ENCODE results near the gene OGT.

The OGT gene

GRCh38 chrX:71542411-71542810 is 9.5 kb downstream of the OGT start:
- Mint-ChIP-seq H3K27me3 (ENCODE audit: low read depth, poor library complexity) (no peaks in the 10 kb centered on the region), H3K36me3 (ENCODE audit: low read depth) (peaks cover 23% of the 10 kb centered on the region), H3K27ac (no peak overlapping the region), H3K4me1 (no peaks in the 10 kb centered on the region), H3K9me3 (peaks cover 25% of the 10 kb centered on the region), H3K4me3 (no peak overlapping the region)
- no peak for TF ChIP-seq CTCF (IDR thresholded peaks at IDR 0.05)
- DNase-seq = no peak

GRCh38 chrX:71542825-71543224 is 9.9 kb downstream of the OGT start:
- DNase-seq = no peak
- TF ChIP-seq CTCF (IDR thresholded peaks at IDR 0.05) = no peak
- peaks cover 21% of the 10 kb centered on the region for H3K36me3 Mint-ChIP-seq (ENCODE audit: low read depth)
- H3K9me3 Mint-ChIP-seq = peaks cover 24% of the 10 kb centered on the region
- H3K4me1 Mint-ChIP-seq = no peaks in the 10 kb centered on the region
- no peak overlapping the region for H3K27ac Mint-ChIP-seq
- H3K4me3 Mint-ChIP-seq = no peak overlapping the region
- no peaks in the 10 kb centered on the region for H3K27me3 Mint-ChIP-seq (ENCODE audit: low read depth, poor library complexity)

- Mint-ChIP-seq H3K27ac (peak overlapping the region; percentile 75), H3K4me3 (no peak overlapping the region), H3K36me3 (ENCODE audit: low read depth) (peaks cover 25% of the 10 kb centered on the region), H3K4me1 (no peaks in the 10 kb centered on the region), H3K9me3 (peaks cover 28% of the 10 kb centered on the region), H3K27me3 (ENCODE audit: low read depth, poor library complexity) (no peaks in the 10 kb centered on the region)
- DNase-seq = no peak
- TF ChIP-seq CTCF (IDR thresholded peaks at IDR 0.05) = no peak
These were observed 10.4 kb downstream of the OGT start for GRCh38 chrX:71543316-71543715.

- DNase-seq = no peak
- Mint-ChIP-seq H3K27ac (no peak overlapping the region), H3K27me3 (ENCODE audit: low read depth, poor library complexity) (no peaks in the 10 kb centered on the region), H3K4me3 (no peak overlapping the region), H3K9me3 (peaks cover 26% of the 10 kb centered on the region), H3K36me3 (ENCODE audit: low read depth) (peaks cover 31% of the 10 kb centered on the region), H3K4me1 (no peaks in the 10 kb centered on the region)
- no peak for TF ChIP-seq CTCF (IDR thresholded peaks at IDR 0.05)
These were observed 12.5 kb downstream of the OGT start for GRCh38 chrX:71545364-71545763.

- no peak for TF ChIP-seq CTCF (IDR thresholded peaks at IDR 0.05)
- peaks cover 30% of the 10 kb centered on the region for H3K9me3 Mint-ChIP-seq
- no peak for DNase-seq
- H3K27me3 Mint-ChIP-seq (ENCODE audit: low read depth, poor library complexity) = no peaks in the 10 kb centered on the region
- H3K27ac Mint-ChIP-seq = no peak overlapping the region
- H3K36me3 Mint-ChIP-seq (ENCODE audit: low read depth) = peaks cover 40% of the 10 kb centered on the region
- H3K4me3 Mint-ChIP-seq = no peak overlapping the region
- no peaks in the 10 kb centered on the region for H3K4me1 Mint-ChIP-seq
These were observed 14.0 kb downstream of the OGT start for GRCh38 chrX:71546879-71547278.

- peaks cover 40% of the 10 kb centered on the region for H3K36me3 Mint-ChIP-seq (ENCODE audit: low read depth)
- DNase-seq = no peak
- TF ChIP-seq CTCF (IDR thresholded peaks at IDR 0.05) = no peak
- peaks cover 30% of the 10 kb centered on the region for H3K9me3 Mint-ChIP-seq
- no peaks in the 10 kb centered on the region for H3K4me1 Mint-ChIP-seq
- H3K27me3 Mint-ChIP-seq (ENCODE audit: low read depth, poor library complexity) = no peaks in the 10 kb centered on the region
- no peak overlapping the region for H3K4me3 Mint-ChIP-seq
- no peak overlapping the region for H3K27ac Mint-ChIP-seq
These were observed 14.4 kb downstream of the OGT start for GRCh38 chrX:71547339-71547738.
